ENCODE results near the gene CTPS1.

DNA sequence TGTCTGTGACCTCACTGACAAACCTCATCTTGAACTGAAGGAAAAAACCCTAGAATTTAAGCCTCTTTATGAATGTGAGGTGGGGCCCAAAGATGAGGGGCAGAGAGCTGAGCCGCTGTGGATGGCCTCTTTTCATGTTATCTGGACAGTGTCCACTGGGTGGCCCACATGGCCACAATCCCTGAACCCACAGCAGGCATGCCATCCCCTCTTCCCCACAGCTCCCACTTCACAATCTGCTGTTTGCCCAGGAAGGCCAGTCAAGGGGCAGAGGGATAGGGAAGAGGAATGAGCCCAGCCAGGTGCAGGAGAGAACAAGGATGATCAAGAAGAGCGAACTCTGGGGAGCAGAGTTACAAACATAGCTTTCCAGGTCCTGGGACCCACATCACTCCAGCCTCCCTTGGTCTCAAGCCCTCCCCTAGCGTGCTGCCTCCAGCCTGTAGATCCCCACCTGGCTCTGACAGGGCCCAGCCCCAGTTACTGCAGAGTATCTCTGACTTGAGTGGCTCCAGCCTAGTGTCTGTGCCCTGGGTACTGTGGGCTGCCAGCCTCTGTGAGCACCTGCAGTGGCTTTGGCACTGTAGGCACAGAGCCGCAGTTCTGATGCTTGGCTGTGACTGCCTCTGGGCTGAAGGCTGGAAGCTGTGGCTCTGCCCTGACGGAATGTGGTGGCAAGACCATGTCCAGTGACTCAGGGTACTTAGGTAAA lies 43.9 kb downstream of the CTPS1 start:
- TF ChIP-seq FOSL2 (IDR thresholded peaks at IDR 0.05), result no peak
- TF ChIP-seq FOSL2 (CRISPR knock-in tag; IDR thresholded peaks at IDR 0.05), result no peak; the same call in 1 of the 2 replicates
- TF ChIP-seq, protein P1, sequence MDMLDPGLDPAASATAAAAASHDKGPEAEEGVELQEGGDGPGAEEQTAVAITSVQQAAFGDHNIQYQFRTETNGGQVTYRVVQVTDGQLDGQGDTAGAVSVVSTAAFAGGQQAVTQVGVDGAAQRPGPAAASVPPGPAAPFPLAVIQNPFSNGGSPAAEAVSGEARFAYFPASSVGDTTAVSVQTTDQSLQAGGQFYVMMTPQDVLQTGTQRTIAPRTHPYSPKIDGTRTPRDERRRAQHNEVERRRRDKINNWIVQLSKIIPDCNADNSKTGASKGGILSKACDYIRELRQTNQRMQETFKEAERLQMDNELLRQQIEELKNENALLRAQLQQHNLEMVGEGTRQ (IDR thresholded peaks at IDR 0.05), result no peak
- no peak for TF ChIP-seq ZNF302 (CRISPR knock-in tag; IDR thresholded peaks at IDR 0.05)
- peak; percentile 15 to 63; a peak in 3 of 5 replicates for TF ChIP-seq JUN (IDR thresholded peaks at IDR 0.05)
- no peak for TF ChIP-seq EP300 (IDR thresholded peaks at IDR 0.05)
- no peak for TF ChIP-seq ZFP36 (IDR thresholded peaks at IDR 0.05; ENCODE audit: borderline replicate concordance, partially characterized antibody)
- TF ChIP-seq, protein P2, sequence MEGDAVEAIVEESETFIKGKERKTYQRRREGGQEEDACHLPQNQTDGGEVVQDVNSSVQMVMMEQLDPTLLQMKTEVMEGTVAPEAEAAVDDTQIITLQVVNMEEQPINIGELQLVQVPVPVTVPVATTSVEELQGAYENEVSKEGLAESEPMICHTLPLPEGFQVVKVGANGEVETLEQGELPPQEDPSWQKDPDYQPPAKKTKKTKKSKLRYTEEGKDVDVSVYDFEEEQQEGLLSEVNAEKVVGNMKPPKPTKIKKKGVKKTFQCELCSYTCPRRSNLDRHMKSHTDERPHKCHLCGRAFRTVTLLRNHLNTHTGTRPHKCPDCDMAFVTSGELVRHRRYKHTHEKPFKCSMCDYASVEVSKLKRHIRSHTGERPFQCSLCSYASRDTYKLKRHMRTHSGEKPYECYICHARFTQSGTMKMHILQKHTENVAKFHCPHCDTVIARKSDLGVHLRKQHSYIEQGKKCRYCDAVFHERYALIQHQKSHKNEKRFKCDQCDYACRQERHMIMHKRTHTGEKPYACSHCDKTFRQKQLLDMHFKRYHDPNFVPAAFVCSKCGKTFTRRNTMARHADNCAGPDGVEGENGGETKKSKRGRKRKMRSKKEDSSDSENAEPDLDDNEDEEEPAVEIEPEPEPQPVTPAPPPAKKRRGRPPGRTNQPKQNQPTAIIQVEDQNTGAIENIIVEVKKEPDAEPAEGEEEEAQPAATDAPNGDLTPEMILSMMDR (IDR thresholded peaks at IDR 0.05), result no peak
- peak; percentile 16 to 26; a peak in 2 of 5 replicates for TF ChIP-seq RAD21 (conservative IDR thresholded peaks at IDR 0.05 in 1 of 2, IDR thresholded peaks at IDR 0.05 in 1 of 2)
- TF ChIP-seq, protein P3, sequence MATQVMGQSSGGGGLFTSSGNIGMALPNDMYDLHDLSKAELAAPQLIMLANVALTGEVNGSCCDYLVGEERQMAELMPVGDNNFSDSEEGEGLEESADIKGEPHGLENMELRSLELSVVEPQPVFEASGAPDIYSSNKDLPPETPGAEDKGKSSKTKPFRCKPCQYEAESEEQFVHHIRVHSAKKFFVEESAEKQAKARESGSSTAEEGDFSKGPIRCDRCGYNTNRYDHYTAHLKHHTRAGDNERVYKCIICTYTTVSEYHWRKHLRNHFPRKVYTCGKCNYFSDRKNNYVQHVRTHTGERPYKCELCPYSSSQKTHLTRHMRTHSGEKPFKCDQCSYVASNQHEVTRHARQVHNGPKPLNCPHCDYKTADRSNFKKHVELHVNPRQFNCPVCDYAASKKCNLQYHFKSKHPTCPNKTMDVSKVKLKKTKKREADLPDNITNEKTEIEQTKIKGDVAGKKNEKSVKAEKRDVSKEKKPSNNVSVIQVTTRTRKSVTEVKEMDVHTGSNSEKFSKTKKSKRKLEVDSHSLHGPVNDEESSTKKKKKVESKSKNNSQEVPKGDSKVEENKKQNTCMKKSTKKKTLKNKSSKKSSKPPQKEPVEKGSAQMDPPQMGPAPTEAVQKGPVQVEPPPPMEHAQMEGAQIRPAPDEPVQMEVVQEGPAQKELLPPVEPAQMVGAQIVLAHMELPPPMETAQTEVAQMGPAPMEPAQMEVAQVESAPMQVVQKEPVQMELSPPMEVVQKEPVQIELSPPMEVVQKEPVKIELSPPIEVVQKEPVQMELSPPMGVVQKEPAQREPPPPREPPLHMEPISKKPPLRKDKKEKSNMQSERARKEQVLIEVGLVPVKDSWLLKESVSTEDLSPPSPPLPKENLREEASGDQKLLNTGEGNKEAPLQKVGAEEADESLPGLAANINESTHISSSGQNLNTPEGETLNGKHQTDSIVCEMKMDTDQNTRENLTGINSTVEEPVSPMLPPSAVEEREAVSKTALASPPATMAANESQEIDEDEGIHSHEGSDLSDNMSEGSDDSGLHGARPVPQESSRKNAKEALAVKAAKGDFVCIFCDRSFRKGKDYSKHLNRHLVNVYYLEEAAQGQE (IDR thresholded peaks at IDR 0.05), result no peak
- no peak for TF ChIP-seq MAZ (IDR thresholded peaks at IDR 0.05; ENCODE audit: borderline replicate concordance, low read depth, low read length)
- no peak for TF ChIP-seq NR3C1 (IDR thresholded peaks at IDR 0.05)
- TF ChIP-seq, protein P4, sequence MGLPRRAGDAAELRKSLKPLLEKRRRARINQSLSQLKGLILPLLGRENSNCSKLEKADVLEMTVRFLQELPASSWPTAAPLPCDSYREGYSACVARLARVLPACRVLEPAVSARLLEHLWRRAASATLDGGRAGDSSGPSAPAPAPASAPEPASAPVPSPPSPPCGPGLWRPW (IDR thresholded peaks at IDR 0.05), result no peak
- TF ChIP-seq CEBPB (IDR thresholded peaks at IDR 0.05), result no peak
- TF ChIP-seq POLR2A (IDR thresholded peaks at IDR 0.05; ENCODE audit: low read length), result no peak

All from A549 (cell line).